Transverse colon (tissue), 4 donors: Measurements from ENCODE around the gene NFKB1.

Source experiments
- POLR2A ChIP-seq: fragments of 450-650 bp; IDR thresholded peaks from one replicate; pipeline ENCODE4 v1.6.1; 2016; ENCODE audit warnings: antibody characterized with exemption, mild to moderate bottlenecking, moderate library complexity
- POLR2AphosphoS5 ChIP-seq, 3 donors: sonication (generic); formaldehyde crosslinking; IDR thresholded peaks; one replicate each; pipeline ENCODE4 v1.6.1; 2016; ENCODE audit warnings: antibody characterized with exemption in 3 of 3
- TF ChIP-seq, protein P1 (sequence below), 5 experiments: fragments of 200-600 bp in 3 of 5; fragments of 450-650 bp in 2 of 5; sonication (generic) in 3 of 5; IDR thresholded peaks; 1 replicate in 2 of 5; 2 replicates in 3 of 5; pipeline ENCODE4 v1.5.1; 2016 to 2017; ENCODE audit warnings: antibody characterized with exemption in 5 of 5, inconsistent platforms in 3 of 5, mild to moderate bottlenecking in 2 of 5, moderate library complexity in 1 of 5

DNA sequence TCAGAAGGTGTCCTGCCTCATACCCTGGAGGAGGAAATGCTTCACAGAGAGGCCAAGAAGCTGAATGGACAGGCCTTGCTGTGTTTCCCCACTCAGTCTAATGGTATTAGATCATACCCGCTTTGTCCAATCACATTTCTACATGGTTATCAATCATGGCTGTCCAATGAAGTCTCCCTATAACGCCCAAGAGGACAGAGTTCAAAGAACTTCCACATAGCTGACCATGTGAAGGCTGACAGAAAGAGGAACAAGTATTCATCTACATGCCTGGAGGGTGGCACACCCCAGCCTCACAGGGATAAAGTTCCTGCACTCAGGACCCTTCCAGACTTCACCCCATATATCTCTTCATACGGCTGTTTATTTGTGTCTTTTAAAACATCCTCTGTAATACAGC is 136.2 kb downstream of the NFKB1 start:
- TF ChIP-seq, protein P1, sequence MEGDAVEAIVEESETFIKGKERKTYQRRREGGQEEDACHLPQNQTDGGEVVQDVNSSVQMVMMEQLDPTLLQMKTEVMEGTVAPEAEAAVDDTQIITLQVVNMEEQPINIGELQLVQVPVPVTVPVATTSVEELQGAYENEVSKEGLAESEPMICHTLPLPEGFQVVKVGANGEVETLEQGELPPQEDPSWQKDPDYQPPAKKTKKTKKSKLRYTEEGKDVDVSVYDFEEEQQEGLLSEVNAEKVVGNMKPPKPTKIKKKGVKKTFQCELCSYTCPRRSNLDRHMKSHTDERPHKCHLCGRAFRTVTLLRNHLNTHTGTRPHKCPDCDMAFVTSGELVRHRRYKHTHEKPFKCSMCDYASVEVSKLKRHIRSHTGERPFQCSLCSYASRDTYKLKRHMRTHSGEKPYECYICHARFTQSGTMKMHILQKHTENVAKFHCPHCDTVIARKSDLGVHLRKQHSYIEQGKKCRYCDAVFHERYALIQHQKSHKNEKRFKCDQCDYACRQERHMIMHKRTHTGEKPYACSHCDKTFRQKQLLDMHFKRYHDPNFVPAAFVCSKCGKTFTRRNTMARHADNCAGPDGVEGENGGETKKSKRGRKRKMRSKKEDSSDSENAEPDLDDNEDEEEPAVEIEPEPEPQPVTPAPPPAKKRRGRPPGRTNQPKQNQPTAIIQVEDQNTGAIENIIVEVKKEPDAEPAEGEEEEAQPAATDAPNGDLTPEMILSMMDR (IDR thresholded peaks at IDR 0.05), result no peak
- TF ChIP-seq POLR2A, result no peak
- TF ChIP-seq POLR2AphosphoS5 (IDR thresholded peaks at IDR 0.05), result no peak
